Gastrocnemius medialis (tissue), 4 donors: ENCODE measurements around the gene OBP2A. TPM values are rescaled to one million over a fixed set of nuclear protein-coding genes. Genes with fewer than 3 reads are reported as not detected.
"Not testable (repeated sequence)": the region's sequence is repeated elsewhere in the genome, so short reads cannot be mapped to it uniquely, and the experiment has no call there.

Source experiments
- ATAC-seq, 2 donors: fragments of 150-250 bp; one replicate each; pipeline ENCODE4 v1.9.1; 2016
- DNase-seq, 2 donors: peaks; one replicate each; pipeline ENCODE4 v3.0.0-alpha.2; 2019
- H3K27ac ChIP-seq, 4 donors: fragments of 200-600 bp; sonication (generic); 1 replicate in 1 of 4; 2 replicates in 3 of 4; pipeline ENCODE4 v1.5.1; 2016 to 2018; ENCODE audit warnings: mild to moderate bottlenecking in 2 of 4, moderate library complexity in 1 of 4
- H3K27me3 ChIP-seq, 3 donors: fragments of 200-600 bp; sonication (generic) in 2 of 3; 1 replicate in 1 of 3; 2 replicates in 2 of 3; pipeline versions ENCODE4 v1.5.1 to v1.6.0; 2016 to 2019; ENCODE audit warnings: mild to moderate bottlenecking in 1 of 3, moderate library complexity in 1 of 3
- H3K36me3 ChIP-seq, 2 donors: fragments of 200-600 bp; sonication (generic) in 1 of 2; one replicate each; pipeline ENCODE4 v1.5.1; 2017 to 2018
- H3K4me1 ChIP-seq, 2 donors: fragments of 200-600 bp; sonication (generic) in 1 of 2; one replicate each; pipeline ENCODE4 v1.5.1; 2016 to 2017; ENCODE audit warnings: mild to moderate bottlenecking in 2 of 2
- H3K4me3 ChIP-seq, 4 donors: fragments of 200-600 bp; sonication (generic) in 3 of 4; 1 replicate in 1 of 4; 2 replicates in 3 of 4; pipeline ENCODE4 v1.5.1; 2016 to 2019; ENCODE audit warnings: mild to moderate bottlenecking in 2 of 4
- H3K9me3 ChIP-seq, 3 donors: fragments of 200-600 bp; sonication (generic) in 2 of 3; 1 replicate in 1 of 3; 2 replicates in 2 of 3; pipeline ENCODE4 v1.5.1; 2016 to 2019
- POLR2A ChIP-seq, 2 donors: fragments of 450-650 bp; IDR thresholded peaks; one replicate each; pipeline ENCODE4 v1.6.1; 2017; ENCODE audit warnings: antibody characterized with exemption in 2 of 2, mild to moderate bottlenecking in 2 of 2, moderate library complexity in 2 of 2
- in situ Hi-C, 4 donors: fragments of 200-750 bp; cut with MboI; loops; one replicate each; pipeline versions ENCODE4 v1.15.0 to v1.8.0; 2017; ENCODE audit warnings: low sequenced_read_pairs in 4 of 4
- intact Hi-C: fragments of 100-400 bp; cut with DNase I; formaldehyde crosslinking; loops from one replicate; pipeline ENCODE4 v1.15.1; 2023; ENCODE audit warnings: low total_unique reads
- total RNA-seq, 4 donors: library from RNA; depleted of rRNA; stranded (reverse); fragments of >200 nt; gene quantifications; one replicate each; pipeline versions ENCODE4 v1.1.0 to v1.2.3, GENCODE V29; 2016
- TF ChIP-seq, protein P1 (sequence below), 5 experiments: fragments of 450-650 bp in 3 of 5; fragments of 200-600 bp in 2 of 5; sonication (generic) in 2 of 5; IDR thresholded peaks in 4 of 5; conservative IDR thresholded peaks in 1 of 5; 1 replicate in 4 of 5; 2 replicates in 1 of 5; pipeline ENCODE4 v1.5.1; 2016 to 2019; ENCODE audit warnings: antibody characterized with exemption in 5 of 5, mild to moderate bottlenecking in 3 of 5, moderate library complexity in 3 of 5

The OBP2A gene
- total RNA-seq, 4 donors from 2014 or later: not detected

- intact Hi-C loops (no loop called here), in situ Hi-C loops (no loop called here)
- H3K36me3 ChIP-seq: no peaks in the 10 kb centered on the region
- no peak overlapping the region for H3K4me3 ChIP-seq
- TF ChIP-seq, protein P1, sequence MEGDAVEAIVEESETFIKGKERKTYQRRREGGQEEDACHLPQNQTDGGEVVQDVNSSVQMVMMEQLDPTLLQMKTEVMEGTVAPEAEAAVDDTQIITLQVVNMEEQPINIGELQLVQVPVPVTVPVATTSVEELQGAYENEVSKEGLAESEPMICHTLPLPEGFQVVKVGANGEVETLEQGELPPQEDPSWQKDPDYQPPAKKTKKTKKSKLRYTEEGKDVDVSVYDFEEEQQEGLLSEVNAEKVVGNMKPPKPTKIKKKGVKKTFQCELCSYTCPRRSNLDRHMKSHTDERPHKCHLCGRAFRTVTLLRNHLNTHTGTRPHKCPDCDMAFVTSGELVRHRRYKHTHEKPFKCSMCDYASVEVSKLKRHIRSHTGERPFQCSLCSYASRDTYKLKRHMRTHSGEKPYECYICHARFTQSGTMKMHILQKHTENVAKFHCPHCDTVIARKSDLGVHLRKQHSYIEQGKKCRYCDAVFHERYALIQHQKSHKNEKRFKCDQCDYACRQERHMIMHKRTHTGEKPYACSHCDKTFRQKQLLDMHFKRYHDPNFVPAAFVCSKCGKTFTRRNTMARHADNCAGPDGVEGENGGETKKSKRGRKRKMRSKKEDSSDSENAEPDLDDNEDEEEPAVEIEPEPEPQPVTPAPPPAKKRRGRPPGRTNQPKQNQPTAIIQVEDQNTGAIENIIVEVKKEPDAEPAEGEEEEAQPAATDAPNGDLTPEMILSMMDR (IDR thresholded peaks at IDR 0.05 in 4 of 5, conservative IDR thresholded peaks at IDR 0.05 in 1 of 5): no peak
- TF ChIP-seq POLR2A (IDR thresholded peaks at IDR 0.05): no peak
- H3K27ac ChIP-seq: no peak overlapping the region
- DNase-seq: no peak
- no peaks in the 10 kb centered on the region for H3K4me1 ChIP-seq
- ATAC-seq: no peak
- H3K9me3 ChIP-seq: no peaks in the 10 kb centered on the region
- no peaks in the 10 kb centered on the region for H3K27me3 ChIP-seq
Measured at GRCh38 chr9:135512904-135513303, 33.0 kb upstream of the OBP2A start.

GRCh38 chr9:135513351-135513846 is 32.5 kb upstream of the OBP2A start:
- H3K9me3 ChIP-seq: no peaks in the 10 kb centered on the region
- ATAC-seq: no peak
- H3K27me3 ChIP-seq: peaks cover 0 to 1% (median 0%) of the 10 kb centered on the region in 3 donors
- H3K4me1 ChIP-seq: no peaks in the 10 kb centered on the region
- intact Hi-C loops (no loop called here), in situ Hi-C loops (no loop called here)
- TF ChIP-seq, protein P1 (IDR thresholded peaks at IDR 0.05 in 4 of 5, conservative IDR thresholded peaks at IDR 0.05 in 1 of 5): no peak
- TF ChIP-seq POLR2A (IDR thresholded peaks at IDR 0.05): no peak
- no peaks in the 10 kb centered on the region for H3K36me3 ChIP-seq
- DNase-seq: no peak
- H3K27ac ChIP-seq: no peak overlapping the region
- H3K4me3 ChIP-seq: no peak overlapping the region

DNA sequence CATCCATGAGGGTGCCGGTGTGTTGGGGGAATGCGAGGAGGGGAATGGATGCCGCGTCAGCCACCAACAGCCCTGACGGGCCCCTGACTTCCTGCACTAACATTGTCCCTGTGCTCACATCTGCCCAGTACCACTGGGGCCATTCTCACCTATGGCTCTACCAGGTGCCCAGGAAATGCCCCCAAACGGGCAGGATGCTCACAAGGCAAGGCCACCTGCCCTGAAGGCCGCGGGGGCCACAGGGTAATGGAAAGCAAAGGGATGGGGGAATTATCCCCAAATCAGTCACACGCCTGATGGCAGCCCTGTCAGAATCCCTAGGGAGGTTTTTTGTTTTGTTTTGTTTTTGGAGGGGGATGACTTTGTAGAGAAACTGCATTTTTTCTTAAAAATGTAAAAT is 32.0 kb upstream of the OBP2A start:
- H3K27ac ChIP-seq, H3K4me3 ChIP-seq, DNase-seq, in situ Hi-C loops, H3K9me3 ChIP-seq, H3K36me3 ChIP-seq, intact Hi-C loops, H3K4me1 ChIP-seq, ATAC-seq, H3K27me3 ChIP-seq: not testable (repeated sequence)

DNA sequence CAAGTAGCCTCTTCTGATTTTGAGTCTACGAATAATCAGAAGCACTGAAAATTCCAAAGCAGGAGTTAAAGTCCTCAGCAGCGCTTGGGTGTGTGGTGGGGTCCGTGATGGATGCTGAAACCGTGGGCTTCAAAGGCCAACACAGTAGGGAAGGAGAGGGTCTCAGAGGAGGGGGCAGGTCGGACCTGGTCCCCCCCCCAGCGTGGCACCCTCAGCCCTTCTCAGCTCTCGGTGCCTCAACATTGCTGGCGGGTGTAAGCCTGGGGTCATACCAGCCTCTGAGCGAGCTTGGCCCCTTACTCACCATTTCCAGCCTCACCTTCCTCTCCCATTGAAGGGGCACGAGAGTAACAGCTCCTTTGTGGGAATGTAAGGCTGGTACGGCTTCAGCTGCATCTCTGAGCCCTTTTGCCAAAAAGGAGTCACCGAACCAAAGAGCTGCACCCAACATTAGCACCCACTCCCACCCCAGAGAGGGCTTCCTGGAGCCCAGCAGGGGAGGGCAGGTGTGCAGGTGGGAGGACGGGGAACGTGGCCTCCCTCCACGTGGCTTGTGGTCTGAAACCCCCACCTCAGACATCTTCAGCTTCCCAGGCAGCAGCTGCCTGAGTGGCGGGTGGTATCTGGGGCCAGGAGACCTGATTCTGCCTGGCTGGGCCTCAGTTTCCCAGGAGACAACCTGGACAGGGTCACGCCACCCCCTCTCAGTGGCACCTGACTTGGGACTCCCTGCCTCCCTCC is 31.4 kb upstream of the OBP2A start:
- Histone ChIP-seq H3K36me3 (no peaks in the 10 kb centered on the region), H3K4me1 (no peaks in the 10 kb centered on the region), H3K9me3 (no peaks in the 10 kb centered on the region), H3K27me3 (peaks cover 0 to 2% (median 0%) of the 10 kb centered on the region in 3 donors), H3K4me3 (no peak overlapping the region), H3K27ac (no peak overlapping the region)
- intact Hi-C loops: no loop called here
- DNase-seq: no peak
- in situ Hi-C loops: no loop called here
- ATAC-seq: no peak
- TF ChIP-seq POLR2A (IDR thresholded peaks at IDR 0.05): no peak
- TF ChIP-seq, protein P1 (IDR thresholded peaks at IDR 0.05 in 4 of 5, conservative IDR thresholded peaks at IDR 0.05 in 1 of 5): no peak

GRCh38 chr9:135515083-135515951 is 30.6 kb upstream of the OBP2A start:
- Histone ChIP-seq H3K9me3 (no peaks in the 10 kb centered on the region), H3K4me1 (no peaks in the 10 kb centered on the region), H3K4me3 (no peak overlapping the region), H3K36me3 (no peaks in the 10 kb centered on the region), H3K27me3 (peaks cover 0 to 2% (median 0%) of the 10 kb centered on the region in 3 donors), H3K27ac (no peak overlapping the region)
- in situ Hi-C loops (no loop called here), intact Hi-C loops (no loop called here)
- ATAC-seq (no peak), DNase-seq (no peak)
- no peak for TF ChIP-seq POLR2A (IDR thresholded peaks at IDR 0.05)
- TF ChIP-seq, protein P1 (IDR thresholded peaks at IDR 0.05 in 4 of 5, conservative IDR thresholded peaks at IDR 0.05 in 1 of 5): no peak
